Left cardiac atrium (tissue), 4 donors: ENCODE data around the gene RCC2. TPM values are rescaled to one million over a fixed set of nuclear protein-coding genes. Genes with fewer than 3 reads are reported as not detected.
"Not testable (repeated sequence)": the region's sequence is repeated elsewhere in the genome, so short reads cannot be mapped to it uniquely, and the experiment has no call there.

ENCODE experiments used
- ATAC-seq, 2 donors: fragments of 200-7000 bp; cut with Tn5 transposase; one replicate each; pipeline ENCODE4 v1.9.1; 2020; ENCODE audit warnings: mild to moderate bottlenecking in 2 of 2, moderate library complexity in 2 of 2
- DNase-seq: peaks from one replicate; pipeline ENCODE4 v3.0.0-alpha.2; 2020
- intact Hi-C, 2 donors: fragments of 100-400 bp; cut with DNase I; formaldehyde crosslinking; loops; one replicate each; pipeline versions ENCODE4 v1.14.1 to v1.15.1; 2022 to 2023
- total RNA-seq, 2 donors: library from RNA; stranded (reverse); fragmentation: NEBNext Ultra II Directional; extraction: Animal tissue kit (Norgen Biotek cat#: 25700); gene quantifications; one replicate each; pipeline ENCODE4 v1.2.1, GENCODE V29; 2021
- donor health status: DM: no; HTN: yes; CAD: no.
- donor health status: DM: no; HTN: yes; CAD: no; lungs with severe emphysema.
- donor health status: DM: yes; HTN: yes; CAD: no.
- donor health status: Dilated cardiomyopathy.

The RCC2 gene
- total RNA-seq, 2 donors from 2014 or later = 15.6 to 20.8 TPM

DNA sequence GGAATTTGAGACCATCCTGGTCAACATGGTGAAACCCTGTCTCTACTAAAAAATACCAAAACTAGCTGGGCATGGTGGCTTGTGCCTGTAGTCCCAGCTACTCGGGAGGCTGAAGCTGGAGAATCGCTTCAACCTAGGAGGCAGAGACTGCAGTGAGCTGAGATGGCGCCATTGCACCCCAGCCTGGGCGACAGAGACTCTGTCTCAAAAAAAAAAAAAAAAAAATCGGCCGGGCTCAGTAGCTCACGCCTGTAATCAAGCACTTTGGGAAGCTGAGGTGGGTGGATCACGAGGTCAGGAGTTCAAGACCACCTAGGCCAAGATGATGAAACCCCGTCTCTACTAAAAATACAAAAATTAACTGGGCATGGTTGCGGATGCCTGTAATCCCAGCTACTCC lies 12.7 kb upstream of the RCC2 start:
- DNase-seq, intact Hi-C loops: not testable (repeated sequence)

DNA sequence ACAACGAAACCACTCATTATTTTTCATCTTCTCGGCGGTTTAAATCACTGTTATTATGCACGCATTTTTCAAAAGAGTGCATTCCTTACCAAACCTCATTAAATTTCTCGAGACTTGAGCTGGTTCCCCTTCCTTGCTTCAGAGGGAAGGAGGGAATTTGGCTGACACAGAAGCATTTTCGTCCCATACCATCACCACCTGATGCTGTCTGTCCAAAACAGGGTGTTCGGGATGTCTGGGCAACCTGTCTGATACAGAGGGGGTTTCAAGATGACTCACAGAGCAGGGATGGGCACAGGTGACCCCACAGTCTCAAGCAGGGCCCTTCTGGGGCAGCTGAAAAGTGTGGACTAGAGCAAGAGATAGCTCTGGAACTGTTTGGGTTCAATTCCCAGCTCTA lies 12.3 kb upstream of the RCC2 start:
- intact Hi-C loops = no loop called here
- no peak for ATAC-seq
- DNase-seq = no peak

More for the DNA sequence above, 12.7 kb upstream of the RCC2 start:
- ATAC-seq = not testable (repeated sequence)

DNA sequence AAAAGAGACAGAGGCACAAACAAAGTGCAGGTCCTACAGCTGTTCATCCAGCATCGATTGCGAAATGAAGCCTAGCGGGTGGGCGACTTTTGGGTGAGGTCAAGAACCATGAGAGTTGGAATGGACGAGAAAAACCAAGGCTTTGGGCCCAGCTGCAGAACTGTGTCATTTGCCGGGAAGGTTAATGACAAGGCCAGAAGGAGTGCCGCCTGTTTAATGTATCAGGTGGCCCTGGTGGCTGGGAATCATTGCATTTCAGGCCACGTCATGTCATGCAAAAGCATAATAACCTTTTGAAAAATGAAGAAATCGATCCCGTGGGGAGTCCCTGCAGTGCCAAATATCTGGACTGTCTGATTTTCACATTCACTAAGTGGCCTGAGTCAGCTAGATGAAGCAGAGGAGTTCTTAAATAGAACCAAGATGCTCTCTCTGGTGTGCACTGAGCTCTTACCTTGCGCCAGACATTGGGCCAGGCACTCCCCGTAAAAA lies 8.1 kb upstream of the RCC2 start:
- no peak for DNase-seq
- intact Hi-C loops = no loop called here
- ATAC-seq = no peak

DNA sequence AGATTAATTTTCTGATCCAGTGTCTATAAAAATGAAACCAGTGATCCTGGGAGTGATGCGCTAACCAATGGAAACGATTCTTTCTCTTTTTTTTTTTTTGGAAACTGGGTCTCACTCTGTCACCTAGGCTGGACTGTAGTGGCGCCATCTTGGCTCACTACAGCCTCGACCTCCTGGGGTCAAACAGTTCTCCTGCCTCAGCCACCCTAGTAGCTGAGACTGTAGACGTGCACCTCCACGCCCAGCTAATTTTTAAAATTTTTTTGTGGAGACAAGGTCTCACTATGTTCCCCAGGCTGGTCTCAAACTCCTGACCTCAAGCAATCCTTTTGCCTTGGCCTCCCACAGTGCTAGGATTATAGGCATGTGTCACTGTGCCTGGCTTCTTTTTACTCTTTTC lies 3.4 kb upstream of the RCC2 start:
- intact Hi-C loops = no loop called here
- ATAC-seq = no peak
- no peak for DNase-seq

DNA sequence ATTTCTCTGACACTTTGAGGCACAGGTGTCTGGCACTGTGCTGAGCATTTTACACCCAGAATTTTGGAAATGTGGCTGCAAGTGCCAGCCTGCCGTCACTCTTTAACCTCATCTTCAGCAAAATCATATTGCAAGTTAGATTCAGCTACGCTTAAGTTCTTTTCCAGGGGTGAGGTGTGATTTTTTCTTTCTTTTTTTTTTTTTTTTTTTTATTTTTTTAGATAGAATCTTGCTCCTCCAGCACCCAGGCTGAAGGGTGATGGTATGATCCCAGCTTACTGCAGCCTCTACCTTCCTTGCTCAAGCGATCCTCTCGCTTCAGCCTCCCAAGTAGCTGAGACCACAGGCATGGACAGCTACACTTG lies 2.5 kb upstream of the RCC2 start:
- ATAC-seq (no peak), DNase-seq (no peak)
- intact Hi-C loops = no loop called here

DNA sequence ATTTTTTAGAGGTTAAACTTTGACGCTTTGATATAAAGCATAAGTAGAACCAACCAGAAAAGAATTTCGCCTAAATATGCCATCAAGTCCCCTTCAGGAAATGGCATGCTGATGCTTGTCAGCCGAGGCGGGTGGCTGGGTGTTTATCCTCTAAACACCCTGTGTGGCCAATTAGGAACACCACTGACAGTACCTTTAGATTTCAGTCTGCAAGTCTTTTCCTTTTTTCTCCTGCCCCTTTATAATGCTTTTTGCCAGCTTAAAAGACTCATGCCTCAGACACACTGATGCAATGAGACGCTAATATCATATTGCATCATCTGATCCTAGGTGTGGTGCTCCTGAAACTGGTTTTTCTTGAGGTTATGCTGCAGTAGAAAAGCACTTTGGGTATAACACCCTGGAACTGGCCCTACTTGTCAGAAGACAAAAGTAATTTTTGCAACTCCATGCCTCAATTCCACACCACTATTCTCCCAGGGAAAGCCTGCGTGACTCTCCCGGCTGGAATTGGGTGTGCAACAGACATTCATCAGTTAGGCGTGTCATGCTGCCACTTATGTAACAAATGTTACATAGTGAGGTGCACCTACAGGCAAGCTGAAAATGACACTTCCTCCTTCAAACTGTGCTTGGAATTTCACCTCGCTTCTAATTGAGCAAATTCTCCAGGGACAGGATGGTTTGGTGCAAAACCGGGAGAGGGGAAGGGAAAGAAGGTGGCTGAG lies 2.0 kb upstream of the RCC2 start:
- intact Hi-C loops = no loop called here
- ATAC-seq = no peak
- no peak for DNase-seq

DNA sequence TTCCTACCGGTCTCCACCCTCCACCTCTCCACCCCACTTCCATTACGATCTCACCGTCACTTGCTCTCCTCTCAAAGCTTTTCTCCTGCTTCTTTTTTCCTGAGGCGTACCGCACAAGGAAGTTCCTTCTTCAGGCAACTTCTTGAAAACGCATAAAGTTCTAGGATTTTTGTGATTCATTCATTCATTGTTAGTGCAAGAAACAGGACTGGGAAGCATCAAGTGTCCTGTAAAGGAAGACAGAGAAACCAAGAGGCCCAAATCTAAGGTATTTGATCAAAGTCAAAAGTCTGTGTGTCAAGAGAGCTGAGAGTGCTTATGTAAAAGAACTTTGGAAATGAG lies 1.3 kb upstream of the RCC2 start:
- DNase-seq (no peak), ATAC-seq (no peak)
- intact Hi-C loops = no loop called here

DNA sequence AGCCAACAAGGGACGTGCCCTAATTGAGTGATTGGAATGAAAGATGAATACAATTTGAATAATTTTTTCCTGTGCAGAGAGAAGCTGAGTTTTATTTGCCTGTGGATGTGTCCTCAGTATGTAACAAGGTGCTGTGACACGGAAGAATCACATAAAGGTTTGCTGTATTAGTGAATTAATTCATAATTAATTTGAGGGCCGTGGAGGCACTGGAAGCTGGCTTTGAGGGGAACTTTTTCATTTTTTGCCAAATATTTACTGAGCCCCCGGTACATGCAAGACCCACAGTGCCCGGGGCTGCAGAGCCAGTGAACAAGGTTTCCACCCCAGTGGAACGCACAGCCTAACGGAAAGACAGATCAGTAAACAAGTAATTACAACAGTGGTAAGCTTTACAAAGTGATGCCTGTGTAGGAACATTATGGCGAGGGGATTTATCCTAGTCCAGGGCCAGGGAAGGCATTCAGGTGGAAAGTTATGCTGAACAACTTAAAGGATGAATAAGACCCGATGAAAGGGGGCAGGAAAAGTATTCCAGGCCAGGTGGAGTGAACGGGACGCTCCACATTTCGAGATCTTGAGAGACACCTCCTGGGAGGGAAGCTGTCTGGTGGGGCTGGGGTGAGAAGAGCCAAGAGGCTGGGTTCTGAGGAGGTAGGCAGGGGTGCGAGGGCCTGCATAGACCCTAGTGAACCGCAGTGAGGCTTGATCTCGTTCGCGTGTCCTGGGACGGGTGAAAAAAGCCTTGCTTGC lies 773 bp upstream of the RCC2 start:
- ATAC-seq = no peak
- DNase-seq = no peak
- intact Hi-C loops = no loop called here

DNA sequence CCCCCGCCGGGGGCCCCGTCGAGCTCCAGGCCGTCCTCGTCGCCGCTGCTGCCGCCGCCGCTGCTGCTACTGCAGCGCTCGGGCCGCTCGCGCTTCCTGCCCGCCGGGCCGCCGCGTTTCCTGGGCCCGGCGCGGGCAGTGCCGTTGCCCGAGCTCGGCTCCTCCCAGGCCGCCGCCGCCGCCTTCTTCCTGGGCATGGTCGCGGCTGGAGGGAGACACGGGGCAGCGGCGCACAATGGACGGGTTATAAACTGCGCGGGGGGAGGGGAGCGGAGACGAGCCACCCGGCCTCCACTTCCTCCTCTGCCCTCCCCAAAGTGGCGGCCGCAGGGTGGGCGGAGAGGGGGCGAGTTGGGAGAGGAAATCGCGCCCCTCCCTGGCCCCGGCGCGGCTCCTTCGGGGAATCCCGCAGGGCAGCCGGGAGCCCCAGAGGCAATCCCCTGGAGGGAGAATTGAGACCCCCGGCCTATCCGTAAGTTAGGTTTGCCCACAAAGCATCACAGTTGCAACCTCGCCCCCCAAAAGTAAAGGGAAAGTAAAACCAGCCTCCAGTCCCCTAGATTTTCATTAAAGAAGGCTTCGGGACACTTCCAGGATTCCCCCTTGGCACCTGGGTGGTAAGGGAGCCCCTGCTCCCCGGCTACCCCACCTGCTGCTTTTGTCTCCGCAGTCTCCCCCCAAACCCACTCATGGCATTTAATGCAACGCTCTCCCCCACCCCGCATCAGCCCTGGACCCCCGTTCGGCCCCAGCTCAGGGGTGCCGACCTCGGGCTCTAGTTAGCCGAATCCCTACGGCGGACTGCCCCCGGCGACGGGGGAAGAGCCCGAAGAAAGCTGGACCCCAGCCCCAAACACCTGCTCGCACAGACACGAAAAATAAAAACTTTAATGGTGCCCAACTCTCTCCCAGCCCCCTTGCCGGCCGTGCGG lies 893 bp downstream of the RCC2 start:
- DNase-seq (peak; percentile 81), ATAC-seq (peak; percentile 32 to 65)
- intact Hi-C loops = loop anchor here in 1 of 2 donors (10.0 kb wide), 1 partner anchor 166 kb away; no protein-coding TSS in a partner anchor

DNA sequence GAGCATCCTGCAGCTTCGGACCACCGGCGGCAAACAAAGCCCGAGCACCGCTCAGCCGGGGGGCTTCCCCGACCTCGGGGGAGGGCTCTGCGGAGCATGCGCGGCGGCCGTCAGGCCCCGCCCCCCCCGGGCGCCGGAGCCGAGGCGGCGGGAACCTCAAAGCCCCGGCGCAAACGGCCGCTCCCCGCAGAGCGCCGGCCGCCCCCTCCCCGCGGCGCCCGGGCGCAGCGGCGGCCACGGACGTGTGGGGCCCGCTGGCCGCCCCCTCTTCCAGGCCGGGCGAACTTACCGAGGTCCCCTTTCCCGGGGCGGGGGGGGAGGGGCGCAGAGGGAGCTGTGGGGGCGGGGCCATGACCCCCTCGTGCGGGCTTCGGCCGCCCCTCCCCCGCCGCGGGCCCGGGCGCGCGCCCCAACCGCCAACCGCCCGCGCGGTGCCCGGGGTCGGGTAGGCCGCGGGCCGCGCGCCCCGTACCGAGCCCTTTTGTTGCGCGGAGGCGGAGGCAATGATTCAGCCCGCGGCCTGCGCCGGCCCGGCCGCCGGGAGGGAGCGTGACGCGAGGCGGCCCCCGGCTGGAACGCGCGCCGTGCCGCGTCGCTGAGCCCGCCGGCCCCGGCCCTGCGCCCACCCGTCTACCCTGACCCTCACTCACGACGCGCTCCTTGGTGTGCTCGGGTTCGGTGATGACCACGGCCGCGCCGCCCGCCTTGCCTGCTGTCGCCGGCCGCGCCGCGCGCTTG lies 1.7 kb downstream of the RCC2 start:
- ATAC-seq = peak; percentile 45 to 68
- peak; percentile 46 for DNase-seq
- intact Hi-C loops = loop anchor here in 1 of 2 donors (10.0 kb wide), 1 partner anchor 167 kb away; no protein-coding TSS in a partner anchor

DNA sequence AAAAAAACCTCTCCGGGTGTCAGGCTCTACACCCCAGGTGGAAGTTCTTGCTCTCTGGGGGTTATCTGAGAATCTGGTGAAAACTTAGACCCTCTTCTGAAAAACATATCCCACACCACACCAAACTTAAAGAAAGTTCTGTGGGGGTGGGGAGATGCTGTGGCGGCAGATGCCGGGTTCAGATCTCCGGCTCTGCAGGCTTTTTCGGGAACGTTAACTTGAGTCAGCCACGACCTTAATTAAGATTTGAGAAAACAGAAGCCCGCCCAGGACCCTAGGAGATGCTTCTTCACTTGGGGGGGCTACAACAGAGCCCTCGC lies 2.3 kb downstream of the RCC2 start:
- ATAC-seq = no peak
- intact Hi-C loops = loop anchor here in 1 of 2 donors (10.0 kb wide), 1 partner anchor 168 kb away; no protein-coding TSS in a partner anchor
- DNase-seq = no peak

DNA sequence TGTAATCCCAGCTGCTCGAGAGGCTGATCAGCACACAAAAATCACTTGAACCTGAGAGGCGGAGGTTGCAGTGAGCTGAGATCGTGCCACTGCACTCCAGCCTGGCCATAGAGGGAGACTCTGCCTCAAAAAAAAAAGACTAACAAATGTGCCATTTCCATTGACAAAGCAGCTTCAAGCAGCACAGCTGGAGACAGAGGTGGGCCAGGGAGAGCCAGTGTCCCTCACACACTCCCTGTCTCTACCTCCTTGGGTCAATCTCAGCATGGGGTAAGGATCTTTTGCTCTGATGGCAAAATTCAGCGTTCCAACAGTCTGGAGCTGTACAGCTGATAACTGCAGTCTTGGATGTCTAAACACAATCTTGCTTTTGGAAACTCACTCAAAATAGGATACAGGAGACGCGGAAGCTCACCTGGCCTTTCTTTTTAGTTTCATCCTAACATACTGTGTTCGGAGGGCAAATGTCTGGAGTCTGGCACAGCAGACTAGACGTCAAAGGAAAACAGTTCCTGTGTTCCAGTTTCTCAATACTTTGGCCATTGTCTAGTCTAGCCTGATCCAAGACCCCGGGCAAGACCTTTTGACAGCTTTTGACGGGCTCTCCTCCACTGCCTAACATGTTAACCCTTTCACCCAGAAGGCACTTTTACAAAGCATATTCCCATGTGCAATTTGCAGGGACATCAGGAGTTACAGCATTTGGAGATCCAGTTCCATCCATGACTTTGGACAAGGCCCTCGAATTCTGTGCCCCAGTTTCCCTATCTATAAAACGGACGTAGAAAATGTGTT lies 2.9 kb downstream of the RCC2 start:
- intact Hi-C loops = loop anchor here in 1 of 2 donors (10.0 kb wide), 1 partner anchor 168 kb away; no protein-coding TSS in a partner anchor
- ATAC-seq (no peak), DNase-seq (peak; percentile 19)

DNA sequence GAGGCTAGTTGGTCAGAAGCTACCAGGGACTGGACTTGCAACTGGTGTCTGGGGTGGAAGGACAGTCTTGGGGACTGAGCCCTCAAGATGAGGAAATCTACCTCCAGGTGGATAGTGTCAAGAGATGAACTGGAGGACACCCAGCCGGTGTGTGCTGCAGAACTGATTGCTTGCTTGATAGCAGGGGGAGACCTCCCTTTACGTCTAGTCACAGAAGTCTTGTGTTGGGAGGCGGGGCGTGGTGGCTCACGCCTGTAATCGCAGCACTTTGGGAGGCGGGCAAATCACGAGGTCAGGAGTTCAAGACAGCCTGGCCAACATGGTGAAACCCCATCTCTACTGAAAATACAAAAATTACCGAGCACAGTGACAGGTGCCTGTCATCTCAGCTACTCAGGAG lies 4.9 kb downstream of the RCC2 start:
- ATAC-seq (no peak), DNase-seq (peak; percentile 17)
- intact Hi-C loops = loop anchor here in 1 of 2 donors (10.0 kb wide), 1 partner anchor 170 kb away; no protein-coding TSS in a partner anchor

DNA sequence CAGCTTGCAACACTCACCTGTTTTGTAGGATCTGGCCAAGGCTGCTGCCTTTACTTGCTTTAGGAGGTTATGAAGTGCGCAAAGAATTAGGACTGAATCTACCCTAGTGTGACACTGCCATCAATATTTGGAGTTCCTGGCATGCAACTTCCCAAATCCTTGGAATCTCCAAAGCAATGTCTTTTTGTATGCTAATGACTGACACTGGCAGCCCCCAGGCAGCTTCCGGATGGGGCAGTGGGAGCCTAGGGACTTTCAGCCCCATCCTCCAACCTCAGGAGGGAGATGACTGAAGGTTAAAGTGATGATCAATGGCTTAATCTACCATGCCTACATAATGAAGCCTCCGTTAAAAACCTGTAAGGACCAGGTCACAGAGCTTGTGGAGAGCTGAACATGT lies 5.5 kb downstream of the RCC2 start:
- DNase-seq = no peak
- intact Hi-C loops = loop anchor here in 1 of 2 donors (10.0 kb wide), 1 partner anchor 171 kb away; no protein-coding TSS in a partner anchor
- no peak for ATAC-seq

DNA sequence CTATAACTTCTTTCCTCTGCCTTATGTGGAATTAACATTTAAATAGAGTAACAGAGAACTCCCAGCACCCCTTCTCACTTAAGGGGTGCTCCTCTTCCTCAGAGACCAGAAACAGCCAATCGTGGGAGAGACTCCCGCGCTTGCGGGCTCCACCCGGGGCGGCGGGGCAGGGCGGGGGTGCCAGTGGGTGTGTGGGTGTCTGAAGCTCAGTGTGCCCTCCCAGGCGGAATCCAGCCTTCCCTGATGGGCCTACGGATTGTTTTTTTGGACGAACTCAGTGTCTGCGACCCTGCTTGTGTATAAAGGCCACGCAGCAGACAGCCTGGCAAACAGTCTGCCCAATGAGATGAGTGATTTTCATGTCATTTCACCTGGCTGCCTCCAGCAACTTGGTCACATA lies 6.2 kb downstream of the RCC2 start:
- intact Hi-C loops = loop anchor here in 1 of 2 donors (10.0 kb wide), 1 partner anchor 172 kb away; no protein-coding TSS in a partner anchor
- DNase-seq = no peak
- ATAC-seq = no peak

DNA sequence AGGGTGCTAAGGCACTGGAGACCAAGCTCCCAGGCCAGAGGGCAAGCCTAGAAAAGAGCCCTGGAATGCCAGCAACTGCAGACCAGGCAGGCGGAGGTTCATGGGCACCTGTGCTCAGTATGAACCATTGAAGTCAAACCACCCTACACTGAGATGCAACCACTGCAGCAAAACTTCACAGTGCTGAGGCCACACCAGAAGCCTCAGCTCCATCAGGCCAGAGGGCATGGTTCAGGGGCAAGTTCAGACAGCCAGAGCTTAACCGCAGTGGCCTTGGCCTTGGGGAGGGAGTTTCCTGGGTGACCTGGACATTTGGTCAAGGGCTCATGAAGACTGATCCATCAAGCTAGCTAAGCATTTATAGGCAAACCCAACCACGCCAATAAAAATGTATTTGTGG lies 7.1 kb downstream of the RCC2 start:
- ATAC-seq (no peak), DNase-seq (no peak)
- intact Hi-C loops = loop anchor here in 1 of 2 donors (10.0 kb wide), 1 partner anchor 172 kb away; no protein-coding TSS in a partner anchor

DNA sequence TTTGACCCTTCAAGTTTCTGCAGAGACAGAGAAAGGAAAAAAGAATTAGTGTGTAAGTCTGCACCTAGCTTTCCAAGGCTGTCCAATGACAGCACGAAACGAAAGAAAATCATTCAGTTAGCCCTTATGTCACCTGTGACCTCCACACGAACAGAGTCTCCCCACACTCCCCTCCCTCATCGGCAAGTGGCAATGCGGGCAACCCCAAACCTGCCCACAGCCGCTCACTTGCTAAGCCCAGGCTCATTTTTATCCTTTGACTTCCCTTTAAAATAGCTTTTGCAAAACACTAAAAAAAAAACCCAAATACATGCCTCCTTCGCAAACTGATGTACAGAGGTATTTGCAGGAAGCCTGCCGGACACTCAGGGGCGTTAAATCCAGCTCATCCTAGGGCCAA lies 10.3 kb downstream of the RCC2 start:
- intact Hi-C loops = no loop called here

More for the DNA sequence above, 10.3 kb downstream of the RCC2 start:
- DNase-seq (no peak), ATAC-seq (no peak)
